ENCODE data around the gene RGSL1. TPM values are rescaled to one million over a fixed set of nuclear protein-coding genes. Genes with fewer than 3 reads are reported as not detected.

The RGSL1 gene
- polyA plus RNA-seq, 1 experiment: not detected

DNA sequence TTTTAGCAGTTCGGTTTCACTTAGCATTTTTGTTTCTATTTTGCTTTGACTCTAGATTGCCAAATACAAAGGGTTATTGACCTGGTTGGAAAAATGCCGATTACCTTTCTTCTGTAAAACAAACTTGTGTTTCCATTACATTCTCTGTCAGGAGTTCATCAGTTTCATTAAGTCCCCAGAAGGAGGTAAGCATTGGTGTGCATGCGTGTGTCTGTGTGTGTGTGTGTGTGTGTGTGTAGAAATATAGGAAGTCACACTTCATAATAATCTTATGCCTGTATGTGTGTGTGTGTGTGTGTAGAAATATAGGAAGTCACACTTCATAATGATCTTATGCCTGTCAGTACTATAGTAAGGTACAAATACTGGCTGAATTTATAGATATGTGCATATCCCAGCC, 10.0 kb downstream of the RGSL1 start:
- POLR2A ChIA-PET: no interaction called here
- DNase-seq (ENCODE audit: low read depth): no peak
- TF ChIP-seq, protein P1, sequence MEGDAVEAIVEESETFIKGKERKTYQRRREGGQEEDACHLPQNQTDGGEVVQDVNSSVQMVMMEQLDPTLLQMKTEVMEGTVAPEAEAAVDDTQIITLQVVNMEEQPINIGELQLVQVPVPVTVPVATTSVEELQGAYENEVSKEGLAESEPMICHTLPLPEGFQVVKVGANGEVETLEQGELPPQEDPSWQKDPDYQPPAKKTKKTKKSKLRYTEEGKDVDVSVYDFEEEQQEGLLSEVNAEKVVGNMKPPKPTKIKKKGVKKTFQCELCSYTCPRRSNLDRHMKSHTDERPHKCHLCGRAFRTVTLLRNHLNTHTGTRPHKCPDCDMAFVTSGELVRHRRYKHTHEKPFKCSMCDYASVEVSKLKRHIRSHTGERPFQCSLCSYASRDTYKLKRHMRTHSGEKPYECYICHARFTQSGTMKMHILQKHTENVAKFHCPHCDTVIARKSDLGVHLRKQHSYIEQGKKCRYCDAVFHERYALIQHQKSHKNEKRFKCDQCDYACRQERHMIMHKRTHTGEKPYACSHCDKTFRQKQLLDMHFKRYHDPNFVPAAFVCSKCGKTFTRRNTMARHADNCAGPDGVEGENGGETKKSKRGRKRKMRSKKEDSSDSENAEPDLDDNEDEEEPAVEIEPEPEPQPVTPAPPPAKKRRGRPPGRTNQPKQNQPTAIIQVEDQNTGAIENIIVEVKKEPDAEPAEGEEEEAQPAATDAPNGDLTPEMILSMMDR (IDR thresholded peaks at IDR 0.05; ENCODE audit: insufficient read depth, low read depth, low read length): no peak
- Histone ChIP-seq H3K4me3 (ENCODE audit: low read depth, low read length) (no peak overlapping the region), H3K27me3 (ENCODE audit: control insufficient read depth, insufficient read depth, low read length) (no peaks in the 10 kb centered on the region), H3K36me3 (ENCODE audit: control insufficient read depth, insufficient read depth, low read length) (no peaks in the 10 kb centered on the region)
- CTCF ChIA-PET: interaction anchor here (0.7 kb wide), 1 partner anchor 12 kb away, joined by 3 read pairs; no protein-coding TSS in a partner anchor

DNA sequence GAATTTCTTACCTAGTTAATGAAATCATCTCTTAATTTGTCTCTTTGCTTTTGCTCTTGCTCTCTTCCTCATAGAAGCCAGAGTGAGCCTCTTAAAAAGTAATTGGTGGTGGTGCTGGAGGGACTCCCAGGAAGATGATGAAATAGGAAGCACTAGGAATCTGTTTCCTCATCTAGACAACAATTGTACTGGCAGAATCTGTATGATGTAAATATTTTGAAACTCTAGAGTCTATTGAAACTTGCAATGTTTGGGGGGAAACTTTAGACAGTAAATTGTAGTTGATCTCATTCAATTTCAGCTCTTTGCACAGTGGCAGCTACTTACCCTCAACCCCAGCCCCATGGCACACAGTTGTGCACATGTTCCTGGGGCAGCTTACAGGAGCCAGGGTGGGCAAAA, 10.6 kb downstream of the RGSL1 start:
- ChIA-PET CTCF (no interaction called here), POLR2A (no interaction called here)
- Histone ChIP-seq H3K36me3 (ENCODE audit: control insufficient read depth, insufficient read depth, low read length) (no peaks in the 10 kb centered on the region), H3K4me3 (ENCODE audit: low read depth, low read length) (no peak overlapping the region), H3K27me3 (ENCODE audit: control insufficient read depth, insufficient read depth, low read length) (no peaks in the 10 kb centered on the region)
- no peak for DNase-seq (ENCODE audit: low read depth)
- TF ChIP-seq, protein P1 (IDR thresholded peaks at IDR 0.05; ENCODE audit: insufficient read depth, low read depth, low read length): no peak

DNA sequence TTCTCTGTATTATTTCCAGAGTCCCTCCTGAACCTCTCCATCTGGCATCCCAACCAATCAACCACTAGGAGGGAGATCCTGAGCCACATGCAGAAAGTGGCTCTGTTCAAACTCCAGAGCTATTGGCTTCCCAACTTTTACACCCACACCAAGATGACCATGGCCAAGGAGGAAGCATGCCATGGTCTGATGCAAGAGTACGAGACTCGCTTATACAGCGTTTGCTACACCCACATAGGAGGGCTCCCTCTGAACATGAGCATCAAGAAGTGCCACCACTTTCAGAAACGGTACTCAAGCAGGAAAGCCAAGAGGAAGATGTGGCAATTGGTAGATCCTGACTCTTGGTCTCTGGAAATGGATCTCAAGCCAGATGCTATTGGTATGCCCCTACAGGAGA, 23.6 kb downstream of the RGSL1 start:
- Histone ChIP-seq H3K4me3 (ENCODE audit: low read depth, low read length) (no peak overlapping the region), H3K27me3 (ENCODE audit: control insufficient read depth, insufficient read depth, low read length) (no peaks in the 10 kb centered on the region), H3K36me3 (ENCODE audit: control insufficient read depth, insufficient read depth, low read length) (no peaks in the 10 kb centered on the region)
- DNase-seq (ENCODE audit: low read depth): no peak
- CTCF ChIA-PET: no interaction called here
- POLR2A ChIA-PET: no interaction called here
- TF ChIP-seq, protein P1 (IDR thresholded peaks at IDR 0.05; ENCODE audit: insufficient read depth, low read depth, low read length): no peak

DNA sequence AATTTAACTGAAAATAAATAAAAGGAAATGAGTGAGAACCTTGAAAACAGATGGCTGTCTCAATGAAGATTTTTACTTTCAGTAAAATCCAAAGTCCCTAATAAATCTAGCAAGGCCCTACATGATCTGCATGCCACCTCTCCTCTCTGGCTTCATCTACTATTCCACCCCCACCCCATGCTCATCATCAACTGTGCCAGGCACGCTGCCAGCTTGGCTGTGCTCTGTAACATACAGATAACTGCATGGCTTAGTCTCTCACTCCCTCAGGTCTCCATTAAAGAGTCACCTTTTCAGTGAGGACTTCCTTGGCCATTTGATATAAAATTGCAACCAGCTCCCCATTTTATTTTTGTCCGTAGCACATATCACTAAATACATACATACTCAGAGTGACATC, 26.7 kb downstream of the RGSL1 start:
- DNase-seq (ENCODE audit: low read depth): no peak
- Histone ChIP-seq H3K4me3 (ENCODE audit: low read depth, low read length) (no peak overlapping the region), H3K36me3 (ENCODE audit: control insufficient read depth, insufficient read depth, low read length) (no peaks in the 10 kb centered on the region), H3K27me3 (ENCODE audit: control insufficient read depth, insufficient read depth, low read length) (no peaks in the 10 kb centered on the region)
- TF ChIP-seq, protein P1 (IDR thresholded peaks at IDR 0.05; ENCODE audit: insufficient read depth, low read depth, low read length): no peak
- ChIA-PET CTCF (interaction anchor here (1.0 kb wide), 1 partner anchor 310 kb away, joined by 3 read pairs; no protein-coding TSS in a partner anchor), POLR2A (no interaction called here)

DNA sequence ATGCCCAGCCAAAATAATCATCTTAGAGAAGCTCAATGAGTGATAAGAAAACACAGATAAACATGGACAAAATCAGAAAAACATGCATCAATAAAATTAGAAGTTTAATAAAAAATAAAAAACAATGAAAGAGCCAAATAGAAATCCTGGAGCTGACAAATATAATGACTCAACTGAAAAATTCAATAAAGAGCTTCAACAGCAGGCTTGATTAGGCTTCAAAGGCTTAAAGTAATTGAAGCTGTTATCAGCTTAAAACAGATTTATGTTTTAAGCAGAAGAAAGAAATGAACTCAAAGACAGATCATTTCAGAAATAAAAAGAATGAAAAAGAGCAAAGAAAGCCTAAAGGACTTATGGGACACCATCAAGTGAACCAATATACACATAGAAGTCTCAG, 28.3 kb downstream of the RGSL1 start:
- POLR2A ChIA-PET: no interaction called here

More for the DNA sequence above, 28.3 kb downstream of the RGSL1 start:
- H3K27me3 ChIP-seq (ENCODE audit: control insufficient read depth, insufficient read depth, low read length): no peaks in the 10 kb centered on the region
- CTCF ChIA-PET: interaction anchor here (1.2 to 1.4 kb wide), 2 partner anchors 26 to 304 kb away, joined by 3 read pairs; no protein-coding TSS in a partner anchor
- no peaks in the 10 kb centered on the region for H3K36me3 ChIP-seq (ENCODE audit: control insufficient read depth, insufficient read depth, low read length)
- TF ChIP-seq, protein P1 (IDR thresholded peaks at IDR 0.05; ENCODE audit: insufficient read depth, low read depth, low read length): no peak
- H3K4me3 ChIP-seq (ENCODE audit: low read depth, low read length): no peak overlapping the region
- DNase-seq (ENCODE audit: low read depth): no peak

Data from BJ (cell line).